GM06990 (cell line): ENCODE measurements around the gene SLC6A3.
"Not testable (repeated sequence)": the region's sequence is repeated elsewhere in the genome, so short reads cannot be mapped to it uniquely, and the experiment has no call there.

ENCODE experiments used
- DNase-seq: peaks from one replicate; pipeline ENCODE4 v3.0.0-alpha.2; 2011; ENCODE audit not compliant: insufficient read length; ENCODE audit errors: extremely low read depth
- H3K27me3 ChIP-seq: replicated peaks from 2 replicates; pipeline ENCODE4 v1.6.0; 2011; ENCODE audit warnings: low read length; ENCODE audit not compliant: control insufficient read depth, insufficient read depth
- H3K36me3 ChIP-seq: 2 replicates; pipeline ENCODE4 v1.5.1; 2011; ENCODE audit warnings: low read length; ENCODE audit not compliant: control insufficient read depth, insufficient read depth
- H3K4me3 ChIP-seq: replicated peaks from 2 replicates; pipeline ENCODE4 v1.5.1; 2011; ENCODE audit warnings: low read depth, mild to moderate bottlenecking, control low read depth, low read length
- TF ChIP-seq, protein P1 (sequence below): IDR thresholded peaks from 2 replicates; pipeline ENCODE4 v1.5.1; 2011; ENCODE audit warnings: low read length, control low read depth, mild to moderate bottlenecking, inconsistent platforms; ENCODE audit not compliant: insufficient read depth, poor library complexity, severe bottlenecking

SLC6A3 gene

GRCh38 chr5:1362242-1363015 lies 82.8 kb downstream of the SLC6A3 start:
- H3K36me3 ChIP-seq = no peaks in the 10 kb centered on the region
- H3K27me3 ChIP-seq = peaks cover 2% of the 10 kb centered on the region
- H3K4me3 ChIP-seq = no peak overlapping the region
- DNase-seq = no peak
- TF ChIP-seq, protein P1, sequence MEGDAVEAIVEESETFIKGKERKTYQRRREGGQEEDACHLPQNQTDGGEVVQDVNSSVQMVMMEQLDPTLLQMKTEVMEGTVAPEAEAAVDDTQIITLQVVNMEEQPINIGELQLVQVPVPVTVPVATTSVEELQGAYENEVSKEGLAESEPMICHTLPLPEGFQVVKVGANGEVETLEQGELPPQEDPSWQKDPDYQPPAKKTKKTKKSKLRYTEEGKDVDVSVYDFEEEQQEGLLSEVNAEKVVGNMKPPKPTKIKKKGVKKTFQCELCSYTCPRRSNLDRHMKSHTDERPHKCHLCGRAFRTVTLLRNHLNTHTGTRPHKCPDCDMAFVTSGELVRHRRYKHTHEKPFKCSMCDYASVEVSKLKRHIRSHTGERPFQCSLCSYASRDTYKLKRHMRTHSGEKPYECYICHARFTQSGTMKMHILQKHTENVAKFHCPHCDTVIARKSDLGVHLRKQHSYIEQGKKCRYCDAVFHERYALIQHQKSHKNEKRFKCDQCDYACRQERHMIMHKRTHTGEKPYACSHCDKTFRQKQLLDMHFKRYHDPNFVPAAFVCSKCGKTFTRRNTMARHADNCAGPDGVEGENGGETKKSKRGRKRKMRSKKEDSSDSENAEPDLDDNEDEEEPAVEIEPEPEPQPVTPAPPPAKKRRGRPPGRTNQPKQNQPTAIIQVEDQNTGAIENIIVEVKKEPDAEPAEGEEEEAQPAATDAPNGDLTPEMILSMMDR = no peak

DNA sequence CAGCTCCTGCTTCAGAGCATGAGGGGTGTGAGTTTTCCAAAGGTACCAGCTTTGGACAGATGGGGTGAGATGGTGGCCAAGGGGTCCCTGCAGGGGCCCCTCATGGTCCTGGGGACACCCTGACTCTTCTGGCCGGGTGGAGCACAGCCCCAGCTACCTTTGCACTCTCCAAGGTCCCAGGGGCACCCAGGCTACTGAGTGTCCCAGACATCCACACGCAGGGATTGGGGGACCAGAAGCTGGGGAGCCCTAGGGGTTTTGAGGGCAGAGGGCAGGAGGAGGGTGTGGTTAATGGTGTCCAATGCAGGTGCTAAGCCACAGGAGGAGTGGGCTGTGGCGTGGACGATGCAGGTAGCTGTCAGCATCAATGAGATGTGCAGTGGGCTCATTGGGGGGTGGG lies 84.4 kb downstream of the SLC6A3 start:
- H3K4me3 ChIP-seq = no peak overlapping the region
- no peak for DNase-seq
- H3K36me3 ChIP-seq = no peaks in the 10 kb centered on the region
- H3K27me3 ChIP-seq = peaks cover 2% of the 10 kb centered on the region
- TF ChIP-seq, protein P1 = no peak

- H3K27me3 ChIP-seq, H3K36me3 ChIP-seq, DNase-seq, H3K4me3 ChIP-seq: not testable (repeated sequence)
Observed at GRCh38 chr5:1360367-1360766, 84.9 kb downstream of the SLC6A3 start.

DNA sequence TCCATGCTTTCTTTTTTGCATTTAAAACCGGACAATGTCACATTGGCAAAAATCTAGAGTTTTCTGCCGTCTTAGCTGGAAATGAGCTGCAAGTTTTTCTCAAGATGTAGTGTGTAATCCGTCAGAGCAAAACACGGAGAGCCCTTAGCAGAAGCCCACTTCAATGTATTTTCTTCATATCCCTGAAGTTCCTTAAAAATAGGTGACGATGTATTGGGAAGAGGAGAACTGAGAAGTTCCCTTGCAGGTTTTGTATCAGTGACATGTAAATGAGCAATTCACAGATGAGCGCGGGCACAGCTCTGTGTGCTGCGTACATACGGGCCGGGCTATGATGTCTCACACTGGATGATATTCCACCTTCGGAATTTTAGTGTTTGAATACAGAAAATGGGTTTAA lies 85.5 kb downstream of the SLC6A3 start:
- H3K4me3 ChIP-seq = no peak overlapping the region
- no peaks in the 10 kb centered on the region for H3K36me3 ChIP-seq
- no peak for DNase-seq
- TF ChIP-seq, protein P1 = no peak
- peaks cover 2% of the 10 kb centered on the region for H3K27me3 ChIP-seq

GRCh38 chr5:1359031-1359645 lies 86.1 kb downstream of the SLC6A3 start:
- H3K27me3 ChIP-seq = peaks cover 2% of the 10 kb centered on the region
- TF ChIP-seq, protein P1 = no peak
- no peak overlapping the region for H3K4me3 ChIP-seq
- no peak for DNase-seq
- H3K36me3 ChIP-seq = no peaks in the 10 kb centered on the region

GRCh38 chr5:1358726-1359025 lies 86.6 kb downstream of the SLC6A3 start:
- TF ChIP-seq, protein P1 = no peak
- Histone ChIP-seq H3K36me3 (no peaks in the 10 kb centered on the region), H3K27me3 (peaks cover 2% of the 10 kb centered on the region), H3K4me3 (no peak overlapping the region)
- no peak for DNase-seq
